Measurements from ENCODE around the gene CCDC9.

Gene CCDC9

DNA sequence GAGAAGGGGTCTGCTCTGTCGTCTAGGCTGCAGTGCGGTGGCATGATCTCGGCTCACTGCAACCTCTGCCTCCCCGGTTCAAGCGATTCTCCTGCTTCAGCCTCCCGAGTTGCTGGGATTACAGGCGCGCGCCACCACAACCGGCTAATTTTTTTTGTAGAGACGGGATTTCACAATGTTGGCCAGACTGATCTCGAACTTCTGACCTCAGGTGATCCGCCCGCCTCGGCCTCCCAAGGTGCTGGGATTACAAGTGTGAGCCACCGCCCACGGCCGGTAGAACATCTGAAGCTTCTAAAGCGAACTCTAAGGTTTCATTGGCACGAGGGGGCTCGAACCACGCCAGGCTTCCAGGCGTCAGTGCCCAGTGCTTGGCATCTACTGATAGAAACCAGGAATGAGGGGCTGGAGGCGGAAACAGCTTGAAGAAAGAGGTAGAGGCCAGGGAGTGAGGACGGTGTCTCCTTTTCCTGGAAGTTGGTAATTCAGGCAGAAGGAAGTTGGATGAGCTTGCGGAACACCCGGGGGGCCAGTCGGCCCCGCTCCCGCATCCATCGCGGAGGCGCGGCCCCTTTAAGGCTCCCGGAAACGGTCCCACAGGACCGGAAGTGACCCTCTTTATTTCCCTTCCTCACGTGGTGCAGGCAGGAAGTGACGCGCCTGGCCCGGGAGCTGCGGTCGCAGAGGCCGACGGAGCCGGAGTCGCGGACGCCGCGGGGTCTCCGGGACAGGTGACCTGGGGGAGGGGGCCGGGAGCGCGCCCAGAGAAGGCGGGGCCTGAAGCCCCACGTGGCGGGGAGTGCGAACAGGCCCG lies at the start of gene CCDC9:
CCDC9 (plus strand) TSS at position 647 of the 814 bp plus-strand sequence. CDS start 1,876 bp downstream, outside the sequence.
- DNase-seq, result peak in 56 of 58 donors; percentile 89 to 100 (median 98)

- DNase-seq, result no peak
These were observed 46.8 kb upstream of the CCDC9 start for GRCh38 chr19:47209319-47210179.

DNA sequence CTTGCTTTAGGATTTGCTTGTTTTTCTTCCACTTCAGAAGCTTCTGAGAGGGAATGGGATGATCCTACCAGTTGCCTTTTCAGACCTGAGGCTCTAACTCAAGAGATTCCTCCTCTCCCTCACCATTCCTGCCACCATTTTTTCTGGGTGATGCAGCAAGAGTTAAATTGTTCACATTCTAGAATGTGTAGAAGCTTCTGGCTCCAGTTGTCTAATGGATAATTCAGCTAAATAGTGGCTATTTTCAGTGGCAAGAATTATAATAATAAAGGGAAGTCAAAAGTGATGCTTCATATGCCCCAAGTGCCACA lies 46.2 kb upstream of the CCDC9 start:
- DNase-seq, result no peak

- peak in 48 of 58 donors; percentile 2 to 77 (median 22) for DNase-seq
These were observed 45.5 kb upstream of the CCDC9 start for GRCh38 chr19:47210689-47211316.

- DNase-seq, result no peak
These were observed 40.7 kb upstream of the CCDC9 start for GRCh38 chr19:47215581-47215980.

- no peak for DNase-seq
These were observed 35.1 kb upstream of the CCDC9 start for GRCh38 chr19:47221080-47221841.

- no peak for DNase-seq
These were observed 34.4 kb upstream of the CCDC9 start for GRCh38 chr19:47221890-47222289.

- peak in 57 of 58 donors; percentile 15 to 91 (median 79) for DNase-seq
These were observed 30.4 kb upstream of the CCDC9 start for GRCh38 chr19:47225746-47226425.

DNA sequence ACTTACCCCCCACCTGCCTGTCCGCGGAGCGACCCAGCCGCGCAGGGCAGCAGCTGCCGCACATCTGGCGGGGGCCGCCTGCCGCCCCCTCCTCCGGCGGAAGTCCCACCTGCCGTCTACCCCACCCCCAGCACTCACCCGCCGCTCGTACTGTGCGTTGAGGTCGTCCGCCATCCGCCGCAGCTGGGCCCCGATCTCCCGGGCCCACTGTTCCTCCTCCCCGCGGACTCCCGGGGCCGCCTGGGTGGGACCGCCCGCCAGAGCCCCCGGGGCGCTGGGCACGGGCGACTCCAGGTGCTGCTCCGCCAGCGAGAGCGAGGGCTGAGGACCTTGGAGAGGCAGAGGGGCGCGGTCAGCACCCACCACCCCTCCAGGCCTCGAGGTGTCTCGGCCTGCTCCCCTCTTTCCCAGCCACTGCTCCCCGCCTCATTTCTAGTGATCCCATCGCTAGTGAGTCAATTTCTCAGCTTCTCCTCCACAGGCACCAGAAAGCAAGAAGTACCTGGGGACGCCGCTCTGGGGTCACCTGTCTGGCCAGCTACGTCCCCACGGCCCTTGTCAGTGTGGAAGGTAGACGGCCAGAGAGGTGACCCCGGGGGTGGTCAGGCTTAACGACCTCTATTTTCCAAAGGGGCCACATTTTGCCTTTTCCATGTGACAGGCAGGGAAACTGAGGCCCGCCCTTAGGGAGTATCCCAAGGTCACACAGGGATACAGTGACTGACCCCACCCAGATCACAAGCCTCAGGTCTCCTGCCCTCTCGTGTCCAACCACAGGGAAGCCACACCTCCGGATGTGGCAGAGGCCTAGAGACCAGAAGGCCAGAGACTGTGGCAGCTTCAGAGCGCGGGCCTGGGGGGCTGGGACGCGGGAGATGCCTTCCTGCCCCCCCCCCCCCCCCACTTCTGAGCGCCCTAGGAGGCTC lies 29.6 kb upstream of the CCDC9 start:
- peak in 48 of 58 donors; percentile 13 to 75 (median 38) for DNase-seq

DNA sequence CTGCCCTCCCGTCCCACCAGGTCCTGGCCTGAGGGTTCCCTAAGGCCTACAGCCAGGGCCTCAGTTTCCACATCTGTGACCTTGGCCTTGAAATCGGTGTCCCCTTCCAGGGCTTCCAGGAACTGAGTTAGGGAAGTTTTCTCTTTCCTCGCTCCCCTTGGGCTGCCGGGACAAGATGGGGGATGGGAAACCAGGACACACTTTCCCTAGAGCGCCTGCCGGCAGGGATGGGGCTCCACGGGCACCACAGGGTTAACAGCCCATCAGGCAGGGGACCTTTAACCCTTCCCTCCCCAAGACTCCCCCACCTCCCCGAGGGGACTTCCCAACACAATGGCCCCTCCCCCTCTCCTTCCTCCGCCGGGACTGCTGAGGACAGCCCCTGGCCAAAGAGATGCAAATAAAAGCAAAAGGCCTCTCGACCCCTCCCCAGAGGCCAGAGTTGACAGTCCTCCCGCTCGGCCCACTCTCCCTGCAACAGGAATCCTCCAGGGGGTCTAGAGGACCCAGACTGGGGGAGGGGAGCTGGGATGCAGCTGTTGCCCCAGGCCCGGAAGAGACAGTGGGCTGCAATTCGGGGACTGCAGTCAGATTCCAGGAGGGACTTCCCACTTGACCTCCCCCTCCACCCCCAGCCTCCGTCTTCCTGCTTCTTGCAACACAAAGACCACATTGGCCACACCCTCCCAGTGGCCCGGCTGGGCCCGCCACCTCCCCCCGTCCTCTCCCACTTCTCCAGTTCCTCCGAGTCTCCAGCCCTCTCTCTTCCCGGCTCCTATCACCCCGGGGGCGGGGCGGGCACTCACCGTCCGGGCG lies 28.8 kb upstream of the CCDC9 start:
- peak in 48 of 58 donors; percentile 2 to 75 (median 37) for DNase-seq

- peak in 17 of 58 donors; percentile 9 to 57 (median 29) for DNase-seq
These were observed 28.0 kb upstream of the CCDC9 start for GRCh38 chr19:47228168-47228936.

GRCh38 chr19:47228937-47229675 lies 27.2 kb upstream of the CCDC9 start:
- DNase-seq, result peak in 42 of 58 donors; percentile 6 to 80 (median 33)

DNA sequence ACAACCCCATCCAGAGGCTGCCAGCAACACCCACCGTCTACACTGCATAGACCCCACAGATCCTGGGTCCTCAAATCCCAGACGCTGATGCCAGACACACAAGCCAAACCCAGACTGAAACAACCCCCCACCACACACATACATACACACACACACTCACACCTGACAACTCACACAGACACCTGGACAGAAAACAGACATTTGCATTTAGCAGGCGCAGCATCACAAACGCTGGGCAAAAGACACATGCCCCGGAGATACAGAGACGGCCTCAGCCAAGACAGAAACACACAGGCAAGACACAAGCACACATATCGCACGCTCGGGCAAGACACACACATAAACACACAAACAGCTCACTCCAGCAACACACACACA lies 26.7 kb upstream of the CCDC9 start:
- peak in 15 of 58 donors; percentile 8 to 80 (median 38) for DNase-seq

DNA sequence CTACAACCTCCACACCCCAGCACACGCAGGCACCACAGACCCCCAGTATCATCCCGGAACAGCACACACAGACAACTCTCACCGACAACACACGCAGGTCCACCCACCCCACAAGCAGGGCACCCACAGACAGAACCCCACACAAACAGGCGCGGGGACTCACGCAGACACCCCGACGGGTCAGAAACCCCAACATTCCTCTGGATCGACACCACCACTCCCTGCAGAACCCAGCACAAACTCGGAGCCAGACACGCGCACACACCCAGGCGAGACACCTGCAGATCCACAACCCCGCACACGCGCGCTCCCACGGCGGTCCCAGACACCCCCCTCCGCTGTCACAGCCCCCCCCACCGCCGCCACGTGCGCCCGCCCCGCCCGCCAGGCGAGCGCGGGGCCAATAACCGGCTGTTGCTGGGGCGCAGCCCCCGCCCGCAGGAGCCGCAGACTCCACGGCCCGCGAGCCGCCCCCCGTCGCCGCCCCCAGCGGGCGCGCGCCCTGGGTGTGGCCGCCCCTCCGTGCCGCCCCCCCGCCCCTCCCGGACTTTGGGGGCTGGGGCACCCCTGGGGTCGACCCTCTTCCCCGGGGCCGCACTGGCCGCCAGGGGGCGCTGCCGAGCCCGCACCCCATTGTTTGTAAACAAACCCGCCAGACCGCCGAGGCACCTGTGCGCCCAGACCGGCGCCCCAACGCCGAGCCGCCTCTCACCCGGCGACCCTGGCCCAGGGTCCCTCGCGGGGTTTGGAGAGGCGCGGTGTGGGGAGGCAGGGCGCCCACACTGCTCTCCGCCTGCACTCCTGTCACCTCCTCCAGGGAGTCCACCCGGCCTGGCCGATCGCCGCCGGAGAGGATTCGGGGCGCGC lies 26.0 kb upstream of the CCDC9 start:
- peak in 44 of 58 donors; percentile 11 to 73 (median 40) for DNase-seq

GRCh38 chr19:47230921-47231214 lies 25.5 kb upstream of the CCDC9 start, which contains the start of gene BBC3:
BBC3 (minus strand) TSS chr19:47231199; CDS start chr19:47228431, 2,768 bp downstream.
- DNase-seq, result no peak
